ENCODE data around the gene SPTBN1. TPM values are rescaled to one million over a fixed set of nuclear protein-coding genes. Genes with fewer than 3 reads are reported as not detected.

SPTBN1 gene
- total and polyA plus RNA-seq, 9 of the 15 experiments (the other 6 are each of a cell fraction or from before 2014, with no cell fraction given): 8.9 to 66.8 (median 31.4) TPM

- TF ChIP-seq ZNF395 (CRISPR knock-in tag; IDR thresholded peaks at IDR 0.05) (0 out of 2 replicates have a peak, but pooled peaks have one; percentile 40), NFYB (IDR thresholded peaks at IDR 0.05; ENCODE audit: extremely low read depth, insufficient read length) (peak; percentile 79), YBX1 (IDR thresholded peaks at IDR 0.05) (no peak), ZNF133 (CRISPR knock-in tag; IDR thresholded peaks at IDR 0.05) (no peak), PHB2 (IDR thresholded peaks at IDR 0.05; ENCODE audit: low read depth) (no peak), SIN3A (IDR thresholded peaks at IDR 0.05; ENCODE audit: borderline replicate concordance in 2 of 2, control insufficient read depth in 1 of 2, low read depth in 2 of 2, low read length in 2 of 2) (no peak), ATF3 (IDR thresholded peaks at IDR 0.05) (no peak), ATF3 (CRISPR knock-in tag; conservative IDR thresholded peaks at IDR 0.05) (no peak), ZNF764 (CRISPR knock-in tag; IDR thresholded peaks at IDR 0.05; ENCODE audit: low read depth) (no peak), SUPT5H (IDR thresholded peaks at IDR 0.05) (no peak), PREB (CRISPR knock-in tag; IDR thresholded peaks at IDR 0.05) (no peak), FOXM1 (IDR thresholded peaks at IDR 0.05; ENCODE audit: low read depth) (no peak), FOXM1 (CRISPR knock-in tag; IDR thresholded peaks at IDR 0.05; ENCODE audit: low read depth) (no peak), ZNF175 (CRISPR knock-in tag; IDR thresholded peaks at IDR 0.05; ENCODE audit: low read depth) (no peak), PTBP1 (IDR thresholded peaks at IDR 0.05; ENCODE audit: low read depth, low read length) (no peak), MCM2 (IDR thresholded peaks at IDR 0.05; ENCODE audit: low read depth) (no peak), HOXB6 (CRISPR knock-in tag; IDR thresholded peaks at IDR 0.05; ENCODE audit: borderline replicate concordance) (no peak), ARID4B (CRISPR knock-in tag; IDR thresholded peaks at IDR 0.05) (no peak), ESRRB (CRISPR knock-in tag; IDR thresholded peaks at IDR 0.05; ENCODE audit: borderline replicate concordance) (no peak), MTA1 (IDR thresholded peaks at IDR 0.05; ENCODE audit: borderline replicate concordance) (no peak), CBFA2T2 (conservative IDR thresholded peaks at IDR 0.05) (0 out of 2 replicates have a peak, but pooled peaks have one; percentile 12)
Measured at GRCh38 chr2:54429811-54430551, 26.1 kb upstream of the SPTBN1 start (continued).

Data from K562 (cell line).